Nucleus accumbens (tissue), 56 donors: ENCODE measurements around the gene PJA1.

Experiments used
- DNase-seq, 56 donors: peaks; one replicate each; lab custom pipeline; 2025; lab: John Stamatoyannopoulos, UW

PJA1 gene

GRCh38 chrX:69172937-69173336, 7.7 kb upstream of the PJA1 start:
- no peak for DNase-seq

GRCh38 chrX:69170319-69170718, 5.1 kb upstream of the PJA1 start:
- no peak for DNase-seq

GRCh38 chrX:69163936-69164741, 1.1 kb downstream of the PJA1 start:
- DNase-seq = peak in 30 of 56 donors; percentile 0 to 56 (median 17)

- no peak for DNase-seq
Measured at GRCh38 chrX:69162361-69162865, 2.8 kb downstream of the PJA1 start.

GRCh38 chrX:69161786-69162349, 3.4 kb downstream of the PJA1 start:
- no peak for DNase-seq

GRCh38 chrX:69161371-69161770, 3.9 kb downstream of the PJA1 start:
- no peak for DNase-seq

GRCh38 chrX:69158166-69158980, 6.9 kb downstream of the PJA1 start:
- peak in 6 of 56 donors; percentile 1 to 33 (median 12) for DNase-seq

- no peak for DNase-seq
Measured at GRCh38 chrX:69156638-69157037, 8.6 kb downstream of the PJA1 start.

GRCh38 chrX:69155786-69156520, 9.3 kb downstream of the PJA1 start:
- no peak for DNase-seq

GRCh38 chrX:69154051-69154450, 11.2 kb downstream of the PJA1 start:
- no peak for DNase-seq

- DNase-seq = peak in 54 of 56 donors; percentile 2 to 88 (median 66)
Measured at GRCh38 chrX:69153060-69153730, 12.1 kb downstream of the PJA1 start.

- peak in 12 of 56 donors; percentile 1 to 46 (median 6) for DNase-seq
Measured at GRCh38 chrX:69152417-69152841, 12.8 kb downstream of the PJA1 start.

- no peak for DNase-seq
Measured at GRCh38 chrX:69151866-69152284, 13.4 kb downstream of the PJA1 start.

- no peak for DNase-seq
Measured at GRCh38 chrX:69150281-69150960, 14.8 kb downstream of the PJA1 start.

GRCh38 chrX:69149466-69150280, 15.6 kb downstream of the PJA1 start:
- peak in 1 of 56 donors; percentile 9 for DNase-seq

GRCh38 chrX:69148946-69149345, 16.3 kb downstream of the PJA1 start:
- DNase-seq = no peak

- DNase-seq = no peak
Measured at GRCh38 chrX:69146739-69147138, 18.5 kb downstream of the PJA1 start.

- no peak for DNase-seq
Measured at GRCh38 chrX:69145714-69146113, 19.5 kb downstream of the PJA1 start.
